ENCODE measurements around the gene TMEM37.

Gene TMEM37

DNA sequence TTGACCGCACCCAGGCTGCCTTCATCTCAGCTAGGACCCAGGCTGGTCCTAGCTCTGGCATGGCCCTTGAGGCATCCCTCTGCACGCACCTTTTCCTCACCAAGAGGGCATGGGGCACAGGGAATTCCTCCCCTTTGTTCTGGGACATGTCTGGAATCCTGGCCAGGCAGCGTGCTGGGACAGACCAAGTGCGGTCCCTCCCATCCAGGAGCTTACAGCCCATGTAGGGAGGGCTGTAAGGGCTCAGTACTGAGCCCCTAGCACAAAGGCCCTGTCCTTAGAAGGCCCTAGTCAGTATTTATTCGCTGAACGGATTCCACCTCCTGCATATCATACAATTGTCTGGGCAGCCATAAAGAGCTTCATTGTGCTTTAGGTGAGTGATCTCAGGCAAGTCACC is 3.0 kb downstream of the TMEM37 start:
- no peak for DNase-seq

DNA sequence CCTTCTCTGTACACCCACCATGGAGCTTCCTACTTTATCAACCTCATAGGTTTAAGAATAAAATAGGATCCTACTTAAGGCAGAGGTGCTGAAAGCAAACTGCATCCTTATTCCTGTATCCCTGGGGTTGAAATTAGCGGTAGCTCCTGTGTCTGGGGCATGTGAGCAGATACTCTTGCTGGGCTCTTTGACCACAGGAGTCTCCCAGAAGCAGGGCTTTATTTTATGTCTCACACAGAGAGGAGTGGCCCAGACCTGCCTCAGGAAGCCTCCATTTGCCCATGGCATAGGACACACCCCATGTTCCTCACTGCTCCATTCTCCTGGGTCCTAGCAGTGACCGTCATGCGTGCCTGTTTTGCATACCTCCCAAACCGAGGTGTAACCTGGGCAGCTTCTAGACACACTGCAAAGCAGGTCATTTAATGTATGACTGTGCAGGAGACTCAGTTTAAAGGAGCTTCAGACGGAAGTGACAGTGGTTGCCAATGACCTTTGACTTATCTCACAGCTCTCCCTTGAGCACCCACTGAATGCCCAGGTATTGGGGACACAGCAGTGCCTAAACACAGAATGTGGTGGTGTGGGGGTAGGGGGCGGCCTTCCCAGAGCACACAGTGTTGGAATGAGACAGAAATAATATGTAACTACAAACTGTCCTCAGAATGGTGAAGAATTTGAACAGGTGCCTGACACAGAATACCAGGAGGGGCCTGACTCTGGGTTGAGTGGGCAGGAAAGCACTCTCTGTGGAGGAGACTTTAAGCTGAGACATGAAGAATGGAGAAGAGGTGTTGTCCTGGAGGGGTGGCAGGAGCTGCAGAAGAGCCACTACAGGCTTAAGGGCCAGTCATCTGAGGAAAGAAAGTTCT is 3.7 kb downstream of the TMEM37 start:
- DNase-seq, result no peak

DNA sequence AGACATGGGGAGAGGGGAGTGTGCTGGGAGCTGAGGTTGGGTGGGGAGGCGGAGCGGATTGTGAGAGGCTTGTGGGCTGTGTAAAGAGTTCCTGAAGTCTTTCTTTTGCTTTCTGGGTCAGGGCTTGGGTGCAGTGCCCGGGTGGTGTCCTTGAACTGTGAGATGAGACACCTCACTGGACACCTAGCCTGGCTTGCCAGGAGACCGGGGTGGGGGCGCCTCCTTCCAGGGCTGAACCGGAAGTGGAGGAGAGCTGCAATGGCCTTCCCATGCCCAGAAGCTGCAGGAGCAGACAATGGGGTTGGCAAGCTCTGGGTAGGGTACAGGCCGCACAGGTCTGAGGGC is 4.3 kb downstream of the TMEM37 start:
- no peak for DNase-seq

DNA sequence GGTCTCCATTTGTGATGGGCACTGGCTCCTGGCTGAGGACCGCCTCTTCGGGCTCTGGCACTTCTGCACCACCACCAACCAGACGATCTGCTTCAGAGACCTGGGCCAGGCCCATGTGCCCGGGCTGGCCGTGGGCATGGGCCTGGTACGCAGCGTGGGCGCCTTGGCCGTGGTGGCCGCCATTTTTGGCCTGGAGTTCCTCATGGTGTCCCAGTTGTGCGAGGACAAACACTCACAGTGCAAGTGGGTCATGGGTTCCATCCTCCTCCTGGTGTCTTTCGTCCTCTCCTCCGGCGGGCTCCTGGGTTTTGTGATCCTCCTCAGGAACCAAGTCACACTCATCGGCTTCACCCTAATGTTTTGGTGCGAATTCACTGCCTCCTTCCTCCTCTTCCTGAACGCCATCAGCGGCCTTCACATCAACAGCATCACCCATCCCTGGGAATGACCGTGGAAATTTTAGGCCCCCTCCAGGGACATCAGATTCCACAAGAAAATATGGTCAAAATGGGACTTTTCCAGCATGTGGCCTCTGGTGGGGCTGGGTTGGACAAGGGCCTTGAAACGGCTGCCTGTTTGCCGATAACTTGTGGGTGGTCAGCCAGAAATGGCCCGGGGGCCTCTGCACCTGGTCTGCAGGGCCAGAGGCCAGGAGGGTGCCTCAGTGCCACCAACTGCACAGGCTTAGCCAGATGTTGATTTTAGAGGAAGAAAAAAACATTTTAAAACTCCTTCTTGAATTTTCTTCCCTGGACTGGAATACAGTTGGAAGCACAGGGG is 5.5 kb downstream of the TMEM37 start:
- DNase-seq, result no peak

DNA sequence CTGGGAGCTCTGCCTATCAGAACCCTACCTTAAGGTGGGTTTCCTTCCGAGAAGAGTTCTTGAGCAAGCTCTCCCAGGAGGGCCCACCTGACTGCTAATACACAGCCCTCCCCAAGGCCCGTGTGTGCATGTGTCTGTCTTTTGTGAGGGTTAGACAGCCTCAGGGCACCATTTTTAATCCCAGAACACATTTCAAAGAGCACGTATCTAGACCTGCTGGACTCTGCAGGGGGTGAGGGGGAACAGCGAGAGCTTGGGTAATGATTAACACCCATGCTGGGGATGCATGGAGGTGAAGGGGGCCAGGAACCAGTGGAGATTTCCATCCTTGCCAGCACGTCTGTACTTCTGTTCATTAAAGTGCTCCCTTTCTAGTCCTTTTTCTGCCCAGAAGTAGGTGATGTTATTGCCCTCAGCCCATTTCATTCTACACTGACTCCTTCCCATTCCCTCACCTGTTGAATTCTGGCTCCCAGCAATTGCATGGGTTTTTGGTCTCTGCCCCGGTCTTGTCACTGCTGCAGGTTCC is 6.5 kb downstream of the TMEM37 start:
- DNase-seq, result no peak

DNA sequence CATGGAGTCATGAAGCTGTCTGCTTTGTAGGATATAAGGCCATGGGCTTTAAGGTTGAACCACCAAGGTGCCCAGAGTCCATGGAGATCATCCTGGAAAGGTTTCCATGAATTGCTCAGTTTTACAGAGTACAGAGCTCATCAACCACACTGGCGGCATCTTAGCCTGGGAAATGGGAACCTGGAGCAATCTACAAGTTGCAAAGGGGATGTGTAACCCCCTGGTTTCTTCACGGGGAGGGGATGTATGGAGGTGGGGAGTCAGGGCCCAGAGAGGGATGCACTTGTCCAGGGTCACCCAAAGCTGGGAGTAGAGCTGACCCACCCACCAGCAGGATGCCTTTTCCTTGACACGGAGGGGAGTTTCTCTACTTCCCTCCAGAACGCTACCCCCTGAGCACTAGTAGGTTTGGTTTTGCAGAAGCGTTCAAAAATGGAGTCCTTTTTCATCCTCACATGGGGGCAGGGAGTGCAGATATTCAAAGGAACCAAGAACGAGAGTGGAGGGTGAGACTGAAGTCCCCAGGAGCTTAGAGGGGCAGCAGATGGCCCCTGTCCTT is 7.2 kb downstream of the TMEM37 start:
- DNase-seq, result no peak

DNA sequence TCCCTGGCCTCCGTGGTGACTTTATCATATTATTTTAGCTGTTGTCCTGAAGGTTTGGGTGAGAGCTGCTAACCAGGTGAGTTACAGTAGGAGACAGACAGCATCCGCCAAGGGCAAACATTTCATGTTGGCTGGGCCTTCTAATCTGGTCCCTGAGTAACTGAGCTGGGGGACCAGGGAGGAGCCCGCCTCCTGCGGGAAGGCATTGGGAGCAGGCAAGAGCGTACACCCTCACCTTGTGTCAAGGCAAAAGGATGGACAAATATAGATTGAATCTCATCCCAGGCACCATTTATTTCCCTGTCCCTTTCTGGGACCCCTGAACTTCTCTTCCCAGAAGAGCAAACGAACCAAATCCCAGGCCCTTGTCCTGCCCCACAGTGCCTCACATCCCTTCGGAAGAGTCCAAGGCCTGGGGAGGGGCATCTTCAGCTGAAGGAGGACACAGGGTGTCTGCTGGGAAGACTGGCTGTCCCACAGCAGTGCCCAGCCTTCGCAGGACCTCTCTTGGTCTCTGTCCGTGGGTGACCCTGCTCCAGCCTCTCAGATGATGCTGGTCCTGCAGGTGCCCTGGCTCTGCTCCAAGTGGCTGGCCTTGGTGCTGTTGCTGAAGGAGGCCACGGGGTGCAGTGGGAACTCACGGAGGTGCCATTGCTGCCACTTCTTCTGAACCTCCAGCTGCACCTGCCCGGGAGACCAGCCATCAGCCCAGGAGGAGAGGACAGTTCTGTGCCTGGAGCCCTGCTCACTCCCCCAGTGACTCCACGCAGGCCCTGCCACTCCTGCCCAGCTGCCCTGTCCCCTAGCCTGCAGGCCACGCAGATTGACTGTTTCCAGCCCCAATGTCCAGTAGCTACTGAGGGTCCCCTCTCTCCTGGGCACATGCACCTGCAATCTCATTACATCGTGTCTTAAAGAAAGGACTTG is 8.2 kb downstream of the TMEM37 start:
- DNase-seq, result no peak

DNA sequence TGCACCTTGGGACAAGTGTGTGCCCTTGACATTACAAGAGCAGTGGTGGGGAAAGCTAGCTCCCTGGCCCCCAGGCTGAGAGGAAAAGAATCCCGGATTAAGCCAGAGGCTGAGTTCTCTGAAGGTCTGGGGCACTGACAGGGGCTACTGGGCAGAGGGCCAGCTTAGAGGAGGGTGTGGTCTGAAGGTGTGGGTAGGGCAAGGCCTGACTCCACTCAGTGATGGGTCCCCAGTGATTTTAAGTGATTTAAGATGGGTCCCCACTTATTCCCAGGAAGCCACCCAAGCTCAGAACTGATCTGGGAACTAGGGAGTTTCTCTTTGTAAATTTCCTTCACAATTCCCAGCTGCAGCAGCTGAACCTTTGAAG is 8.8 kb downstream of the TMEM37 start:
- DNase-seq, result no peak

DNA sequence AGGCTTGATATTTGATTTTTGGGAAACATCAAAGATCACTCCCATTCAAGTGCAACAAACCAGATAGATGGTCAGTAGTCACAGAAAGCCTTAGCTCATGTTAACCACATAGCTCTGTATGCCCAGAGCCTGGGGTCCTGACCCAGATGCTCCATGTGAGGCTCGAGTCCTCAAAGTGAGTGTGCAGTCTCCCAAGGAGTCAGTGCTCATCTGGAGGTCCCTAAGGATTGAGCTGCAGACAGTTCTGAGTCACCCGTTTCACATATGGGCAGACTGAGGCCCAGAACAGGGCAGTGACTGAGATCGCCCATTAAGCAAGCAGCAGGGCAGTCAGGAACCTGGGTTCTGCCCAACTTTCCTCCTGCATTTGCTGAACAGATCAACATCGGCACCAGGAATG is 9.2 kb downstream of the TMEM37 start:
- no peak for DNase-seq

DNA sequence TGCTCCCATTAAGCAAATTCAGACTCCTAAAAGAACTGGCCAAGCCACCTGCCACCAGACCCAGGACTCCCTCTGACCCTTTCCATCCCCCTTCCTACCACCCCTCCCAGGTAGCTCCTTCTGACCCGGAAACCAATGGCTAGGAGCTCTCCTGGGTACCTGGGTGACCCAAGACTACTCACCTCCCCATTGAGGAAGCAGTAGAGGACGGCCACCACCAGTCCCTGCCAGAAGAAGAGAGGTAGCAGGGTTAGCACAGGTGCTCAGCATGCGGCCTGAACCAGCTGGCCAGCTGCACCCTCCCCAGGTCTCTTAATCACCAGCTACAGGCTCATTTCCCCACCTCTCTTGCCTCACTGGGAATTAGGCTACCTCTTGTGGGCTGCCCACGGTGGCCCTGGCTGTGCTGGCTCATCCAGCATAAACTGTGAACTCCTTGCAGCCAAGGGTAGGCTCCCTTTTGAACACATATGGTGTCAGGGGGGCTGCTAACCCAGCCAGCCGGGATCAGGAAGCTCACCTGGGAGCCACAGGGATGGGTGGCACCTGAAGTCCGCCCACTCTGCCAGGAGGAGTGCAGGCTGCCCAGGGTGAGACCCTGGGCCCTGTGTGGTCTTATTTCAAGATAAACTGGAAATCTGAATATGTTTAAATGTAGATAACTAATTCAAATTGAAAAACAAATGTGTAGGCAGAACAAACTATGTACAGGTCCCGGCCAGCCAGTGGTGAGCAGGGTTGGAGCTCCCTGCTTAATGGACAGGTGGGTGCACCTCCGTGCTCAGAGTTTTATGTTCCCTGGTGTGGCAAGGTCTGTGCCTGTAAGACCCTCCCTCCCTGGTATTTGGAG is 9.9 kb downstream of the TMEM37 start:
- DNase-seq, result no peak

DNA sequence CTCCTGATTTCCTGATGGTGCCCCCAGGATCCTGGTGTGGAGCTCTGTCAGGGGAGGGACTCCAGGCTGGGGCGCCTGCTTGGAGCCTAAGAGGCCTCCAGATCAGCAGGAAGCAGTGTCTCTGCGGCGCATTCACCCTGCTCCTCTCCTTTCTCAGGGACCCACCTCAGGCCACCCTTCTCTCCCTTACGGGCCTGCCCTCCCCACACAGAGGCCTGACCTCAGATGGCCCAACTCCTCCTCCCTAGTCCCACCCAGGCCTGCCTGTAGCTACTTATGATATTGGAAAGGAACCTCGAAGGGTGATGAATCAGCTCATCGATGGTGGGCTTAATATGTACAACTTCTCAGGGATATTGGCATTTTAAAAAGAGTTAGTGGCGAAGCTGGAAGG is 10.6 kb downstream of the TMEM37 start:
- DNase-seq, result no peak

DNA sequence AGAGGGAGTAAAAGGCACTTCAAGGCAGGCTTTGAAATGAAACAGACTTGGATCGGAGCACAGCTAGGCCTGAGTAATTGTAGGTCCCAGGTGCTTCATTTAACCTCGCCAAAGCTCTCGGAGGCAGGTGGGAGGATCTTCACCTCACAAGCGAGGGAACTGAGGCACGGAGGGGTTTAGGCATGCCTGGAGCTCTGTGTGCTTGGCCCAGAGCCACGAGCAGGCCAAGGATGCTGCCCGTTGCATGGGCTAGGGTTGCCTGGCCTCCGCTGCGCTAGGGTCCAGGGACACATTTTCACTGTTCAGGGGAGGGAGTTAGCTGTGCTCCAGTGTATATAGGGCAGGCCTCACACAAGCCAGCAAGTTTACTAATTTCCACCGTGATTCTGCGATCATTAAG is 11.2 kb downstream of the TMEM37 start:
- no peak for DNase-seq

DNA sequence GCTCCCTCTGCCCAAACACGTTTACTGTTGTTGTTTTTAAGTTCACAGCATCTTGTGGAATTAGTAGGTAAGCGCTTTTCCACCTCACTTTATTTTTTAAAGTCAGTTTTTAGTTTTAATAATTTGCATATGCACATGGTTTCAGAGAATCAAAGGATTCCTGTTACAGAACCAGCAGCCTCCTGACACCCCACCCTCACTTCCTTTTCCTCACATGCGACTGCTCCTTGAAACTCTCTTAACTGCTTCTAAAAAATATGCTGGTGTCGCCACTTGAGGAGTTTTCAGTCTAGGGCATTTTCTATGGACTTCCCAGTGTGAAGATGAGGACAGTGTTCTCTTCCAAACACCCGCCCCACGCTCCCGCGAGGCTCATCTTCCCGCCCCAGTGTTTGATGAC is 14.4 kb downstream of the TMEM37 start:
- DNase-seq, result no peak

DNA sequence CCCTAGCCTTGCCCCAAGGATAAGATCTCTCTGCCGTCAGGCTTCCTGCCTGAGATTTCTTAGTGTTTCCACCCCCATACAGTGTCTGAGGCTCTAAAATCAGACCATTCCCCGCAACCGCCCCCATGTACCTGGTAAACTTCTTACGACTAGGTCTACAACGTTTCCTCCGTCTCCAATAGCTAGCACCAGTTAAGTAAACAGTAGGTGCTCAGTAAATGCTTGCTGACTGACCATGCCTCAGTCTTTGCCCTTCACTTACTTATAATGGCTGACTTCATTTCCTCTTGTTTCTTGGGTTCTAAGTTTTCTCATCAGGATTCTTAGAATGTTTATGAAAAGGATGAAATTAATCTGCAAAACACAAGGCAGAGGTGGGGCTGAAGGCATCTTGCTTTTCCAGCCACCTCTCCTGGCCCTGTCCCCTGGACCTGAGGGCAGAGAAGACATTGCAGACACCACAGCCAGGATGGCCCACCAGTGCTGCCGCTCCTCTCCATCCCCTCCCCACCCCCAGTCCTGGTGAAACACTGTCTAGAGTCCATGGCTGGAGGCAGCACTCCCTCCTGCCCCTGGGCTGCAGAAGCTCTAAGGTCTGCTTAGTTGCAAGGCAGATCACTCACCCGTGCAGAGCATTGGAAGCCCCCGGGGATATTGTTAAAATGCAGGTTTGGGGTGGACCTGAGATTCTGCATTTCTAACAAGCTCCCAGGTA is 16.9 kb downstream of the TMEM37 start:
- no peak for DNase-seq

DNA sequence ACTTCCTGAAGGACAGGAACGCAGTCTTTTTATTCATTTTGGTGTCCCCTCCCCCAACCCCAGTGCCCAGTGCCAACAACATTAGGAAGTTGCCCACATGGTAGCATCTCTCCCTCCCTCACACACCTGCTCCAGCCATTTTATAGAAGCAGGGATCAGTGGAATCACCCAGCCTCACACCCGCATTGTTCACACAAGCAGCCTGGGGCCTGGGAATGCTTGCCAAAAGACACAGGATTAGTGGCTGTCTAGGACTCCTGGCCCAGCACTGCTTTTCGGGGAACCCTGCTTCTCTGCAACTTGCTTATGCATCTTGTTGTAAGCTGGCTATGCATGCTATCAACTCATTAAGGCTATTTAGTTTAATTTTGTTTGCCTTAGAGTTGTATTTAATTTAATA is 17.9 kb downstream of the TMEM37 start:
- DNase-seq, result no peak

DNA sequence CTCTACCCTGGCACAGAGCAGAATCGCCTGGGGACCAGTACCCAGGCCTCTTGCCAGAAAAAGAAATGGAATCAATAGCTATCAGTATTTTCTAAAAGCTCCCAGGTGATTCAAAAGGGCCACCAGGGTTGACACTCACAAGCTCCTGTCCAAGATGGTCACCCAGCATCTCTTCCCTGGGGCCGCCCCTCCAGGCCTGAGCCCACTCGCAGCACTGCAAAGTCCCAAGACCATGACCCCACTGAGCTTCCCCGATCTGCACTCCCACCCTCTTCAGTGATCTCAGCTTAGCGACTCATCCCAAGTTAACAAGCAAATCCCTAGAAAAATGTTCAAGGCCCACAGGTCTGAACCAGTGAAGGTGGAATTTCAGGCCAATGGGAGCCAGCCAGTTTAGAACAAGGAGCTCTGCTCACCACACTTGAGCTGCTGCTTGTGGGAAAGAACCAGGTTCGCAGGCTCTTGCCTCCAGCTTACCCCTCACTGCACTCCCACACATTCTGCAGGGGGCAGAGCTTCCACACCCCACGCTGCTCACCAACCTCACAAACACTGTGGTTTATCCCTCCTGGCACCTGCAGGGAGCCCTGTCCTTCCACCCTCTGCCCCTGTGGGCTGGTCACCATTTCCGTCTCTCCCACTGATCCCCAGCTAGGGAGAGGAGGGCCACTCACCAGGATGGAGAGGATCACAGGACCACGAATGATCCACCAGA is 19.8 kb downstream of the TMEM37 start:
- DNase-seq, result no peak

DNA sequence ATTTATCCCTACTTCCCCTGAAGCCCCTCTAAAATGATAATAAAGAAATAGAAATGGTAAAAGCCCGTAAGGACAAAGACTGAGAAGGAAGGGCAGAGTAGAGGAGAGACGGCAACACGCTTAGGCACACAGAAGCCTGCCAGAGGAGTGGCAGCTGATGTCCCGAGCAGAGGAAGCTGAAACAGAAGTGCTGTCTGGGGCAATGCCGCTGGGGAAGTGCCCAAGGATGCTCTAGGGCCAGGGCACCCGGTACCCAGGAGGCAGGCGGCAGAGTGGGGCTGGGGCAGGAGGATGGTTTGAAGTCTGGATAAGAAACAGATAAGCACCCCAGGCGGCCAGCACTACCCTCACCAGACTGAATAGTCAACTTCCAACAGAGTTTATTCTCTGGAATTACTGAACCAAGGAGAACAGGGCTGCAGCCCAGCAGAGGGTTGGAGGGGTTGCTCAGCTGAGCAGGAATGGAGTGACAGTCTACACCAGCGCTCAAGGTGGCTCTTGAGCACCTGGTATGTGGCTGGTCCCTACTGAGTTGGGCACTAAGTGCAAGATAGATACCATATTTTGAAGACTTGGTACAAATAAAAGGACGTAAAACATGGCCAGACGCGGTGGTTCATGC is 22.4 kb downstream of the TMEM37 start:
- no peak for DNase-seq

DNA sequence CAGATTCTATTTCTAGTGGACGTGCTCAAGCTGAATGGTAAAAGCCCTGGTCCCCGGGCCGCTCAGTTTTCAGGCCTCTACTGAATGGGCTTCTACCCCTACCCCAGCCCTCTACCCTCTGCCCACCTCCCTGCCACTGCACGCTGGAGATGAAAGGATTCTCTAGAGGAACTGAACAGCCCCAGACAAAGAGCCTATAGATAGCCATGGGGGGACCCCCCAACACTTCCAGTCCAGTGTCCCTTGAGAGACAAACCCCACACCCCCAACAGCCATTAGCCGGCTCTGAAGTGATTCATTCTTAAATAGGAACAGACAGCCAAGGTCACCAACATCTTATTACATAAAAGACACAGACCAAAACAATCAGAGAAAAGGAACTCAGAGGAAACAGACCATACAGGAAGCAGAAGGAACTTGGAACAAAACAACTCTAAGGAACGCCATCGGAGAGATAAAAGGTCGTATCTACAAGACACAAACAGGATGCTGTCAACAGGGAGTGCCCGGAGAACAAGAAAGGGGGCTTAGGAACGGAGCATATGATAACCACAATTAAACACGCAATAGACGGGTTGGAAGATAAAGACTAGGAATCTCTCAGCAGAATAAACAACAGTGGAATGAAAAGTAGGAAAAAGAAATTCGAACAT is 23.5 kb downstream of the TMEM37 start:
- no peak for DNase-seq

DNA sequence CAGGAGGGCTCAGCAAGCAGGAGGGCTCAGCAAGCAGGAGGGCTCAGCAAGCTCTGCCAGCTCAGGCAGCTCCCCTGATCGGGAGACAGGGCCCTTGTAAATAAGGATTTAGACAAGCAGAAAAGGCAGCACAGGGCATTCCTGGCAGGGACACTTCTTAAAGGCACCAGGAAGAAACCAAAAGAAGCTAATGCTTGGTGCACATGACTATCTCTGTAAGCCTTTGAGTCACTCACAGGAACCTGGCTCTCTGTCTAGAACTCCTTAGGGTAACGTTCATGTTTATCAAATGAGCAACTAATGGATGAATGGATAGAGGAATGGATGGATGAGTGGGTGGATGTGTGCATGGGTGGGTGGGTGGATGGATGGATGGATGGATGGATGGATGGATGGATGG is 28.4 kb downstream of the TMEM37 start:
- DNase-seq, result no peak

Measured in stimulated activated CD4-positive, alpha-beta T cell treated with anti-CD3 and anti-CD28 coated beads, Interleukin-2, amount 100 ng/mL, for 24 hours (primary cell).